ENCODE results near the gene NOS1AP. TPM values are rescaled to one million over a fixed set of nuclear protein-coding genes. Genes with fewer than 3 reads are reported as not detected.

NOS1AP gene
- total and polyA plus RNA-seq, 4 donors, result 0.97 to 4.8 (median 3.0) TPM

DNA sequence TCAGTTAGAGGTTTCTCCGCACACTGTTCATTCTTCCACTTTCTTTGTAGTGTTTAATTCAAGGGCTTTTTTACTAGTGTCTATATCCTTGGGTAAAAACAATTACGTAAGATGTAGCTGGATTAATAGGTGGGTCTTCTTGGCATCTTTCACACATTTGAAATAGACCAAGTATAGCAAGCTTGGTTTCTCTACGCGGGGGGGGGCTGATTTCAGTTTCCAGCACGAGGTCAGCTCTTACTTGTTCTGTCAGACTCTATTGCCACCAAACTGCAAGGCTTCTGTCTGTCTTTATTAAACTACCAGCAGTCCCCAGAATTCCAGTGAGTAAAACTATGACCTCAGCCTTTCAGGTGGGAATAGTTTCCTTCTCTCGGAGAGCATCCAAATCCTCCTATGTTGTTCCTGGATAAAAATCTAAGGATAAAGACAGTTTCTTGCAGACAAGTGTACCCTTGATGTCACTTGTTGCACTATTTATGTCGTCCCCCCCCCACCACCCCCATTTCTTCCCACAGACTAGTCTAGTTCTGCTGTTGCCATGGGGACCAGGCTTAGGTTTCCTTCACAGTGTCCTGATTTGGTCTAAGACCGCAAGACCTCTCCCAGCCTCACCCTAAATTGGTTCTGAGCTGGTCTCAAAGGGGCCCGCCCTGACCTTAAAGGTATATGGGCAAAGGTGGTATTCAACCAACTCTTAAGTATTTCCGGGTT lies 290.2 kb downstream of the NOS1AP start:
- intact Hi-C loops (cut with DNase I), result no loop called here
- Histone ChIP-seq H3K4me1 (ENCODE audit: control insufficient read depth in 1 of 2, insufficient read depth in 2 of 2, low read length in 2 of 2) (no peaks in the 10 kb centered on the region), H3K27me3 (ENCODE audit: control insufficient read depth in 1 of 2, insufficient read depth in 2 of 2, low read length in 1 of 2) (no peaks in the 10 kb centered on the region), H3K9me3 (ENCODE audit: control insufficient read depth, low read length) (no peaks in the 10 kb centered on the region), H3K27ac (ENCODE audit: low read depth in 1 of 2, low read length in 2 of 2) (no peak overlapping the region), H3K36me3 (ENCODE audit: control insufficient read depth in 1 of 2, insufficient read depth in 2 of 2, low read length in 1 of 2) (no peaks in the 10 kb centered on the region), H3K4me3 (ENCODE audit: low read length in 2 of 2) (no peak overlapping the region)
- DNase-seq (no peak), ATAC-seq (ENCODE audit: low FRiP score) (no peak)
- WGBS, 2 donors, result 82 to 91% methylated on average over 10 of the region's 10 CpGs

DNA sequence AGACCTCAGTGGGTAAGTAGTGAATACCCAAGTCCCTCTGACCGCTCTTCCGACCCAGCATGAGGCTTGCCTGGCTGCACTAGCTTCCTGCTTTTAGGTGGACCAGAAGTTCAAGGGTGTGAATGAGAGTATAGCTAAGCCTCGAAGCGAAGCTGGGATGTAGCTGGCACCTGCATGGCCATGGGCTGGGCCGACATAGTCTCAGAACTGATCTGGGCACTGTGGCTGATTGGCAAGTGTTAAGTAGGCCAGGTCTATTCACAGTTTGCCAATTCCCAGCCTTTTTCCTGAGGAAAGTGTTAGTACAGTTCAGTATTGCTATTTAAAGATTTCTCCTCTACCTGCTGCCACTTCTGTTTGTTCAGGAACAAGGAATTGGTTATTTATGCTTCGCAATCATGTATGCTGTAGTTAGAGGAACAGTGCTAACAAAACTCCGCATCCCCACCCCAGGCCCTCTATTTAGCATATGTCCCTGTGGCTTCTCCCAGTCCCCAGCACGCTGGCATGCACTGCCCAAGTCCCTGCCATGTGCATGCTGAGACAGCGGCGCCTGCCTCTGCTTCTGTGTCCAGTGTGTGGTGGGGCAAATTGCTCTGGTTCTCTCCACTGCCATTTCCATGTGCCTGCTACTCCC lies 290.9 kb downstream of the NOS1AP start:
- DNase-seq (no peak), ATAC-seq (ENCODE audit: low FRiP score) (no peak)
- 78 to 86% methylated on average over 10 of the region's 10 CpGs for WGBS, 2 donors
- H3K9me3 ChIP-seq (ENCODE audit: control insufficient read depth, low read length), result no peaks in the 10 kb centered on the region
- H3K4me3 ChIP-seq (ENCODE audit: low read length in 2 of 2), result no peak overlapping the region
- H3K27ac ChIP-seq (ENCODE audit: low read depth in 1 of 2, low read length in 2 of 2), result no peak overlapping the region
- intact Hi-C loops (cut with DNase I), result no loop called here
- no peaks in the 10 kb centered on the region for H3K36me3 ChIP-seq (ENCODE audit: control insufficient read depth in 1 of 2, insufficient read depth in 2 of 2, low read length in 1 of 2)
- H3K27me3 ChIP-seq (ENCODE audit: control insufficient read depth in 1 of 2, insufficient read depth in 2 of 2, low read length in 1 of 2), result no peaks in the 10 kb centered on the region
- no peaks in the 10 kb centered on the region for H3K4me1 ChIP-seq (ENCODE audit: control insufficient read depth in 1 of 2, insufficient read depth in 2 of 2, low read length in 2 of 2)

DNA sequence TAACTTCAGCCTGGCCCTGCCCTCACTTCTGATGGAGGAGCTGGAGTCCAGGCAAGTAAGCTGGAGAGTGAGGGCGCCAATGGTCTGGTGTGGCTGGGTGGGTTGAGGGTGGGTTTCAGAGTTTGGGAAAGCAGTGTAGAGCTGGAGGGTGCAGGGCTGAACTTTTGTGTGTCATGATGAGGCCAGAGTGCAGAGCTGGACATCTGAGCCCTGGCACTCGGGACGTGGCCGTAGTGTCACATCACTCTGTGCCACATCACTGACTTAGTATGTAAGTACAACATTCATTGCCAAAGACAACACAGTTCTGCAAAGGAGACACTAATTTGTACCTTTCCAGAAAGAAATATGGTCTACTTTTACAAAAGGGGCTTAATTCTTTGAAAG lies 291.4 kb downstream of the NOS1AP start:
- no peaks in the 10 kb centered on the region for H3K4me1 ChIP-seq (ENCODE audit: control insufficient read depth in 1 of 2, insufficient read depth in 2 of 2, low read length in 2 of 2)
- no peak for ATAC-seq (ENCODE audit: low FRiP score)
- intact Hi-C loops (cut with DNase I), result no loop called here

DNA sequence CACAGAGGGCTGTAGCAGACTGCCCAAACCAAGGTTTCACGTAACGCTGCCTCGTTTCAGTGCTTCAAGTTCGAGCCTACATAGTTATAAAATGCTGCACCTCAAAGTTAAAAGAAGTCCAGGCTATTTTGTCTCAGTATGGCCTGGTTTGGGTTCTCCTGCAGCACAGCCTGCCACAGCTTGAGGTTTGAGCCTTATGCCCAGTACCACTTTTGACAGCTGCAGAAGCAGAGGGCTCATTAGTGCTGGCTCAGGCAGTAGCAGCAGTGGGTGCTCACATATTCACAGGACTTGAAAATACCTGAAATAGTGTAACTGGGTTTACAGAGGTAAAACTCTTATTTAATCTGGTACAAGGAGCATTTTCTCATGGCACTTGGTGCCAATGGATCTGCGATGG lies 291.9 kb downstream of the NOS1AP start:
- Histone ChIP-seq H3K27ac (ENCODE audit: low read depth in 1 of 2, low read length in 2 of 2) (no peak overlapping the region), H3K4me1 (ENCODE audit: control insufficient read depth in 1 of 2, insufficient read depth in 2 of 2, low read length in 2 of 2) (no peaks in the 10 kb centered on the region), H3K9me3 (ENCODE audit: control insufficient read depth, low read length) (no peaks in the 10 kb centered on the region), H3K36me3 (ENCODE audit: control insufficient read depth in 1 of 2, insufficient read depth in 2 of 2, low read length in 1 of 2) (no peaks in the 10 kb centered on the region), H3K4me3 (ENCODE audit: low read length in 2 of 2) (no peak overlapping the region), H3K27me3 (ENCODE audit: control insufficient read depth in 1 of 2, insufficient read depth in 2 of 2, low read length in 1 of 2) (no peaks in the 10 kb centered on the region)
- DNase-seq (no peak), ATAC-seq (ENCODE audit: low FRiP score) (no peak)
- intact Hi-C loops (cut with DNase I), result no loop called here
- 82 to 86% methylated on average over 5 of the region's 5 CpGs for whole genome bisulfite sequencing, 2 donors

More for the DNA sequence above, 291.4 kb downstream of the NOS1AP start:
- H3K27me3 ChIP-seq (ENCODE audit: control insufficient read depth in 1 of 2, insufficient read depth in 2 of 2, low read length in 1 of 2), result no peaks in the 10 kb centered on the region
- no peak overlapping the region for H3K4me3 ChIP-seq (ENCODE audit: low read length in 2 of 2)
- DNase-seq, result no peak
- 30 to 37% methylated on average over 4 of the region's 4 CpGs for whole genome bisulfite sequencing, 2 donors
- no peaks in the 10 kb centered on the region for H3K9me3 ChIP-seq (ENCODE audit: control insufficient read depth, low read length)
- H3K27ac ChIP-seq (ENCODE audit: low read depth in 1 of 2, low read length in 2 of 2), result no peak overlapping the region
- no peaks in the 10 kb centered on the region for H3K36me3 ChIP-seq (ENCODE audit: control insufficient read depth in 1 of 2, insufficient read depth in 2 of 2, low read length in 1 of 2)

DNA sequence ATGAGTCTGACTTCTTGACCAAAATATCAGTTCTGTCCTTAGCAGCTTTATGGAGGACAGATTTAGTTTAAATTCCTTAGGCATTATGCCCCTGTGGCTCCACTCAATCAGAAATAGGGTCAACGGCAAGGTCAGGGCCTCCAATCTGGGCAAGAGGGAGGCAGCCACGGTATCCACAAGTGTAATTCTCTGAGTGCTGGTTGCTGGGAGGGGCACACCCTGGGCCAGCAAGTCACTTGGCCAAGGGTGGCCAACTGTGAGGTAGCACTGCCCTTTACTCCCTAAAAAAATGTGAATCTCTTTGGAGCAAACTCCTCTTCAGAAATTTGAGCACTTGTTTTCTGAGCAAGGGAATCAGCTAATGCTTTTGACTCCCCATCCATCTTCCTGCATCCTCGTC lies 294.3 kb downstream of the NOS1AP start:
- DNase-seq (no peak), ATAC-seq (ENCODE audit: low FRiP score) (no peak)
- no peaks in the 10 kb centered on the region for H3K4me1 ChIP-seq (ENCODE audit: control insufficient read depth in 1 of 2, insufficient read depth in 2 of 2, low read length in 2 of 2)
- no peak overlapping the region for H3K27ac ChIP-seq (ENCODE audit: low read depth in 1 of 2, low read length in 2 of 2)
- H3K36me3 ChIP-seq (ENCODE audit: control insufficient read depth in 1 of 2, insufficient read depth in 2 of 2, low read length in 1 of 2), result no peaks in the 10 kb centered on the region
- intact Hi-C loops (cut with DNase I), result no loop called here
- H3K27me3 ChIP-seq (ENCODE audit: control insufficient read depth in 1 of 2, insufficient read depth in 2 of 2, low read length in 1 of 2), result no peaks in the 10 kb centered on the region
- no peak overlapping the region for H3K4me3 ChIP-seq (ENCODE audit: low read length in 2 of 2)
- H3K9me3 ChIP-seq (ENCODE audit: control insufficient read depth, low read length), result no peaks in the 10 kb centered on the region
- 85 to 87% methylated on average over 3 of the region's 3 CpGs for WGBS, 2 donors

GRCh38 chr1:162364498-162364897 lies 295.0 kb downstream of the NOS1AP start:
- no peaks in the 10 kb centered on the region for H3K27me3 ChIP-seq (ENCODE audit: control insufficient read depth in 1 of 2, insufficient read depth in 2 of 2, low read length in 1 of 2)
- DNase-seq, result no peak
- intact Hi-C loops (cut with DNase I), result no loop called here
- H3K4me3 ChIP-seq (ENCODE audit: low read length in 2 of 2), result no peak overlapping the region
- 93 to 100% methylated on average over 1 of the region's 1 CpG for WGBS, 2 donors
- no peaks in the 10 kb centered on the region for H3K36me3 ChIP-seq (ENCODE audit: control insufficient read depth in 1 of 2, insufficient read depth in 2 of 2, low read length in 1 of 2)
- H3K27ac ChIP-seq (ENCODE audit: low read depth in 1 of 2, low read length in 2 of 2), result no peak overlapping the region
- H3K4me1 ChIP-seq (ENCODE audit: control insufficient read depth in 1 of 2, insufficient read depth in 2 of 2, low read length in 2 of 2), result no peaks in the 10 kb centered on the region
- H3K9me3 ChIP-seq (ENCODE audit: control insufficient read depth, low read length), result no peaks in the 10 kb centered on the region
- ATAC-seq (ENCODE audit: low FRiP score), result no peak

GRCh38 chr1:162365284-162366020 lies 296.0 kb downstream of the NOS1AP start:
- no peak for ATAC-seq (ENCODE audit: low FRiP score)
- H3K4me3 ChIP-seq (ENCODE audit: low read length in 2 of 2), result no peak overlapping the region

DNA sequence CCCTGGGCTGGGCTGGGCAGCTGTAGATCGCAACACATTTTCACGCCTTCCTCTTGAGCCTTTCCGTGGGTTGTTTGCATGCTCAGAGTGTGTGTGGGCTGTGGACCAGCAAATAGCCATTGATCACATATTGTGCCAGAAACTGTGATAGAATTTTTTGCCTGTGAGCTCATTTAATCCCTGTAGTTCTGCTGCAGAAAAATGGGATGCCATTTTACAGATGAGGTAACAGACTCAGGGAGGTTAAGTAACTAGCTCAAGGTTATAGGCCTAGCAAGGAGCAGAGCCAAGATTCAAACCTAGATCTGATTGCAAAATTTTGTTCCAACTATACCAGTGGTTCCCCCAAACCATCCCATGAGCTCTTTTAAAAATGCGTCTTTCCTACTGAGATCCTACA lies 296.7 kb downstream of the NOS1AP start:
- no peak overlapping the region for H3K4me3 ChIP-seq (ENCODE audit: low read length in 2 of 2)
- H3K4me1 ChIP-seq (ENCODE audit: control insufficient read depth in 1 of 2, insufficient read depth in 2 of 2, low read length in 2 of 2), result no peaks in the 10 kb centered on the region
- intact Hi-C loops (cut with DNase I), result no loop called here
- no peaks in the 10 kb centered on the region for H3K36me3 ChIP-seq (ENCODE audit: control insufficient read depth in 1 of 2, insufficient read depth in 2 of 2, low read length in 1 of 2)
- H3K27me3 ChIP-seq (ENCODE audit: control insufficient read depth in 1 of 2, insufficient read depth in 2 of 2, low read length in 1 of 2), result no peaks in the 10 kb centered on the region
- 71% methylated on average over 4 of the region's 4 CpGs for WGBS, 2 donors
- DNase-seq (no peak), ATAC-seq (ENCODE audit: low FRiP score) (no peak)
- no peaks in the 10 kb centered on the region for H3K9me3 ChIP-seq (ENCODE audit: control insufficient read depth, low read length)
- H3K27ac ChIP-seq (ENCODE audit: low read depth in 1 of 2, low read length in 2 of 2), result no peak overlapping the region

More at GRCh38 chr1:162365284-162366020, 296.0 kb downstream of the NOS1AP start:
- 91 to 99% methylated on average over 10 of the region's 10 CpGs for WGBS, 2 donors
- Histone ChIP-seq H3K27me3 (ENCODE audit: control insufficient read depth in 1 of 2, insufficient read depth in 2 of 2, low read length in 1 of 2) (no peaks in the 10 kb centered on the region), H3K27ac (ENCODE audit: low read depth in 1 of 2, low read length in 2 of 2) (no peak overlapping the region), H3K4me1 (ENCODE audit: control insufficient read depth in 1 of 2, insufficient read depth in 2 of 2, low read length in 2 of 2) (no peaks in the 10 kb centered on the region), H3K36me3 (ENCODE audit: control insufficient read depth in 1 of 2, insufficient read depth in 2 of 2, low read length in 1 of 2) (no peaks in the 10 kb centered on the region), H3K9me3 (ENCODE audit: control insufficient read depth, low read length) (no peaks in the 10 kb centered on the region)
- DNase-seq, result no peak
- intact Hi-C loops (cut with DNase I), result no loop called here

All from aorta (tissue), 5 donors.